Mucosa of descending colon (tissue), 3 donors: Measurements from ENCODE around the gene TMIGD2. TPM values are rescaled to one million over a fixed set of nuclear protein-coding genes. Genes with fewer than 3 reads are reported as not detected.

ENCODE experiments used
- ATAC-seq: fragments of 200-7000 bp; cut with Tn5 transposase; one replicate; pipeline ENCODE4 v1.9.1; 2020; ENCODE audit warnings: mild to moderate bottlenecking, moderate library complexity
- DNase-seq, 3 donors: peaks; one replicate each; pipeline ENCODE4 v3.0.0-alpha.2; 2020
- H3K36me3 ChIP-seq: fragments of 200-600 bp; one replicate; pipeline ENCODE4 v1.8.0; 2021; ENCODE audit warnings: low read depth, mild to moderate bottlenecking
- H3K4me1 ChIP-seq: fragments of 200-600 bp; one replicate; pipeline ENCODE4 v1.8.0; 2021; ENCODE audit warnings: low read depth, mild to moderate bottlenecking
- H3K4me3 ChIP-seq: fragments of 200-600 bp; one replicate; pipeline ENCODE4 v1.8.0; 2021; ENCODE audit warnings: mild to moderate bottlenecking
- H3K9me3 ChIP-seq: fragments of 200-600 bp; one replicate; pipeline ENCODE4 v1.8.0; 2021; ENCODE audit warnings: mild to moderate bottlenecking
- intact Hi-C, 2 donors: fragments of 100-400 bp; cut with DNase I in 1 of 2; cut with micrococcal nuclease in 1 of 2; formaldehyde crosslinking; loops; one replicate each; pipeline versions ENCODE4 v1.11.0 to v1.11.1; 2022; cut with DNase I, micrococcal nuclease
- total RNA-seq, 3 donors: library from RNA; stranded (reverse); fragmentation: NEBNext Ultra II Directional in 2 of 3; extraction: Animal tissue kit (Norgen Biotek cat#: 25700) in 2 of 3; gene quantifications; one replicate each; pipeline versions ENCODE4 v1.2.1 to v1.2.4, GENCODE V29; 2021 to 2023
- TF ChIP-seq, protein P1 (sequence below): fragments of 200-600 bp; IDR thresholded peaks from one replicate; pipeline ENCODE4 v1.8.0; 2022; ENCODE audit warnings: antibody characterized with exemption, mild to moderate bottlenecking
- donor health status: DM: no; HTN: no; CAD: no; lungs with moderate emphysema.
- donor health status: DM: no; HTN: no; CAD: no.
- donor health status: DM: no; HTN: yes; CAD: no.

Gene TMIGD2
- total RNA-seq, 3 donors from 2014 or later = 0.46 to 1.3 (median 1.2) TPM

DNA sequence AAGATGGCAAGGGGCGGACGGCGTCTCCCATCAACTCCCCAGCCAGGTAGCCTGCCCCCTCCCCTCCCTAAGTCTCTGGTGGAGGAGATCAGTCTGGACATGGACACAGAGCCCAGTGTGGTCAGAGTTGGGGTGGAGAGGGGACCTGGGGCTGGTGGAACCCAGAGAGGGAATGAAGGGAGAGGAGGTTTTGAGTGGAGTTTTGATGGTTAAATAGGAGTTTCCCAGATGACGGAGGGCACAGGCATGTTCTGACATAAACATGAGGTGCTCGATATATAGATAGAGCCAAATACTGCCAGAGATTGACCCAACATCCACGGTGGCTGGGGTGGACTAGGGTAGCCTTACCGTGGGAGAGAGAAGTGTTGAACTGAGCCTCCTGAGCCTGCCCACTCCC, 16.3 kb upstream of the TMIGD2 start:
- no peak overlapping the region for H3K4me3 ChIP-seq
- TF ChIP-seq, protein P1, sequence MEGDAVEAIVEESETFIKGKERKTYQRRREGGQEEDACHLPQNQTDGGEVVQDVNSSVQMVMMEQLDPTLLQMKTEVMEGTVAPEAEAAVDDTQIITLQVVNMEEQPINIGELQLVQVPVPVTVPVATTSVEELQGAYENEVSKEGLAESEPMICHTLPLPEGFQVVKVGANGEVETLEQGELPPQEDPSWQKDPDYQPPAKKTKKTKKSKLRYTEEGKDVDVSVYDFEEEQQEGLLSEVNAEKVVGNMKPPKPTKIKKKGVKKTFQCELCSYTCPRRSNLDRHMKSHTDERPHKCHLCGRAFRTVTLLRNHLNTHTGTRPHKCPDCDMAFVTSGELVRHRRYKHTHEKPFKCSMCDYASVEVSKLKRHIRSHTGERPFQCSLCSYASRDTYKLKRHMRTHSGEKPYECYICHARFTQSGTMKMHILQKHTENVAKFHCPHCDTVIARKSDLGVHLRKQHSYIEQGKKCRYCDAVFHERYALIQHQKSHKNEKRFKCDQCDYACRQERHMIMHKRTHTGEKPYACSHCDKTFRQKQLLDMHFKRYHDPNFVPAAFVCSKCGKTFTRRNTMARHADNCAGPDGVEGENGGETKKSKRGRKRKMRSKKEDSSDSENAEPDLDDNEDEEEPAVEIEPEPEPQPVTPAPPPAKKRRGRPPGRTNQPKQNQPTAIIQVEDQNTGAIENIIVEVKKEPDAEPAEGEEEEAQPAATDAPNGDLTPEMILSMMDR = no peak
- no peaks in the 10 kb centered on the region for H3K4me1 ChIP-seq
- no peak for ATAC-seq
- intact Hi-C loops = no loop called here
- no peak for DNase-seq
- no peaks in the 10 kb centered on the region for H3K36me3 ChIP-seq
- no peaks in the 10 kb centered on the region for H3K9me3 ChIP-seq

DNA sequence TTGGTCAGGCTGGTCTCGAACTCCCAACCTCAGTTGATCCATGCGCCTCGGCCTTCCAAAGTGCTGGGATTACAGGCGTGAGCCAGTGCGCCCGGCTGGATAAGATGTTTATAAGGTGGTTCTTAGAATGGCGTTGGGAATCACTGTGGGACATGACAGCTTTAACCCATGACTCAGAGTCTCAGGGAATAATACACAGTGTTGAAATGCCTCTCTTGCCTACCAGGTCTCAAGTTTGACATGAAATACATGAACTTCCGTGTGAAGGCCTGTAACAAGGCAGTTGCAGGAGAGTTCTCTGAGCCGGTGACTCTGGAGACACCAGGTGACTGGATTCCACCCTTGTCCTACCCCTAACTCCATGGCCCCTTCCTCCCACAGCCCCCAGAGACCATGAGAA, 14.8 kb upstream of the TMIGD2 start:
- intact Hi-C loops = no loop called here
- TF ChIP-seq, protein P1 = no peak
- no peaks in the 10 kb centered on the region for H3K9me3 ChIP-seq

DNA sequence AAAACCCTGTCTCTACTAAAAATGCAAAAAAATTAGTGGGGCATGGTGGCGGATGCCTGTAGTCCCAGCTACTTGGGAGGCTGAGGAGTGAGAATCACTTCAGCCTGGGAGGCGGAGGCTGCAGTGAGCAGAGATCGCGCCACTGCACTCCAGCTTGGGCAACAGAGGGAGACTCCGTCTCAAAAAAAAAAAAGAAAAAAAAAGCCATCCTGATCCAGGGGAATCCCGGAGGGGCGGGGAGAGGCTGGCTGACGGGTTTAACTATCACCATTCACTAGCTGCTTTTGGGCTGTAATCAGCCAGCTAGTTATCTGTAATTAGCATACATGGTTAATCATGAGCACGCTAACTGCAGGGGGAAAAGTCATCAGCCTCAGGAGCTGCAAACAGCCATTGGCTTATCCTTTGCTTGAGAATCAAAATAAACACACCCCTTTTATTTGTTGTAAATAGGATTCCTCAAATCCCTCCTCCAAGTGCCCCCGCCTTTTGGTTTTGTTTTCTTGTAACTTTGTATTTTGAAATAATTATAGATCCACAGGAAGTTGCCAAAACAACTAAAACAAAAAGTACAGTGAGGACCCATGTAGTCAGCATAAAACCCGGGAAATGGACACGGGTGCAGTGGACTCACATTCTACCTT, 11.8 kb upstream of the TMIGD2 start:
- H3K9me3 ChIP-seq = no peaks in the 10 kb centered on the region
- peak; percentile 39 for ATAC-seq
- intact Hi-C loops = no loop called here

More for the DNA sequence above, 14.8 kb upstream of the TMIGD2 start:
- no peak overlapping the region for H3K4me3 ChIP-seq
- DNase-seq (no peak), ATAC-seq (no peak)
- no peaks in the 10 kb centered on the region for H3K4me1 ChIP-seq
- no peaks in the 10 kb centered on the region for H3K36me3 ChIP-seq

DNA sequence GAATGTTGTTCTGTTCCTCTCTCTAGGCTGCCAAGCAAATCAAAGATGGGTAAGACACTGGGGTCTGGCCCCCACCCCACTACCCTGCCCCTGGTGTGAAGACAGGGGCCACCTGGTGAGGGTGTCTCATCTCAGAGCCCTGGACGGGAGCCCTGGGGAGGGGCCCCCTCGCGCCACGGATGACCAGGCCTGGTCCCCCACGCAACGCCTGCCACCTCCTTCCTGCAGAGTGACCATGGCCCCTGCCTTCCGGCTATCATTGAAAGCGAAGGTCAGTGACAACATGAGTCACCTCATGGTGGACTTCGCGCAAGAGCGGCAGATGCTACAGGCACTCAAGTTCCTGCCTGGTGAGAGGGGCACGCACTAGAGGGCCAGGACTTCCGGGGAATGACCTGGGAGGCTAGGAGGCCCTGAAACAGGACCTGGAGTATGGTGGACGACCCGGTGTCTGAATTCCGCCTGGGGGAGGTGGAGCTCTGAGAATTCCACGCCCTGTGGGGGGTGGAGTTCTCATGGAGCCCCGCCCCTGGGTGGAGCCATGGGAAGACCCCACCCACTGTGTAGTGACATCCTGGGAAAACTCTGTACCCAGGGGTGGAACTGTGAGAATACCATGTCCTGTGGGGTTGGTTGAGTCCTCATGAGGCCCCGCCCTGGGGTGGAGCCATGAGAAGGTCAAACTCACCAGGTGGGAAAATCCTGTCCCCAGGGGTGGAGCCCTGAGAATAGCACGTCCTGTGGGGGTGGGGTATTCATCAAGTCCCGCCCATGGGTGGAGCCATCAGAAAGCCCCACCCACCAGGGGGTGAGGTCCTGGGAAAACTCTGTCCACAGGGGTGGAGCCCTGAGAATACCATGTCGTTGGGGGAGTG, 8.3 kb upstream of the TMIGD2 start:
- intact Hi-C loops = no loop called here
- no peak overlapping the region for H3K4me3 ChIP-seq
- peak in 2 of 3 donors; percentile 50 to 53 for DNase-seq
- ATAC-seq = peak; percentile 73
- no peaks in the 10 kb centered on the region for H3K9me3 ChIP-seq
- no peaks in the 10 kb centered on the region for H3K4me1 ChIP-seq
- H3K36me3 ChIP-seq = no peaks in the 10 kb centered on the region
- TF ChIP-seq, protein P1 = no peak

More for the DNA sequence above, 11.8 kb upstream of the TMIGD2 start:
- no peak overlapping the region for H3K4me3 ChIP-seq
- DNase-seq = no peak
- H3K4me1 ChIP-seq = no peaks in the 10 kb centered on the region
- TF ChIP-seq, protein P1 = no peak
- no peaks in the 10 kb centered on the region for H3K36me3 ChIP-seq

DNA sequence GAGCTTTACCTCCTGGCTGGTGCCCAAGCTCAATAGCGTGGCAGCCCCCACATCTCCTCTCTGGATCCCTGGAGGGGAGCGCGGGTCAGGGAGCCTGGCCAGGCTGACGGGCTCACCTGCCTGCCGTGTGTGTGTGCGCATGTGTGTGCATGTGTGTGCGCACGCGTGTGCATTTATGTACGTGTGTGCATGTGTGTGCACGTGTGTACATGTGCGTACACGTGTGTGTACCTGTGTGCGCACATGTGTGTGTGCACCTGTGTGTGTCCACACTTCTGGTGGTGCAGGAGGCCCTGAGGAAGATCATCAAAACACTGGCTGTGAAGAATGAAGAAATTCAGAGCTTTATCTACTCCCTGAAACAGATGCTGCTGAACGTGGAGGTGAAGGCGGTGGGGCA, 3.5 kb upstream of the TMIGD2 start:
- intact Hi-C loops = no loop called here
- ATAC-seq = no peak
- no peak overlapping the region for H3K4me3 ChIP-seq

More for the DNA sequence above, 3.5 kb upstream of the TMIGD2 start:
- Histone ChIP-seq H3K9me3 (no peaks in the 10 kb centered on the region), H3K4me1 (no peaks in the 10 kb centered on the region), H3K36me3 (no peaks in the 10 kb centered on the region)
- TF ChIP-seq, protein P1 = no peak
- no peak for DNase-seq
